Esophagus squamous epithelium (tissue), 4 donors: ENCODE data around the gene PPP2R5C.

Experiments
- CTCF ChIP-seq, 6 experiments: fragments of 450-650 bp in 4 of 6; fragments of 200-600 bp in 2 of 6; sonication (generic) in 2 of 6; IDR thresholded peaks; one replicate each; pipeline ENCODE4 v1.5.1; 2016 to 2019; ENCODE audit warnings: antibody characterized with exemption in 6 of 6, mild to moderate bottlenecking in 4 of 6, moderate library complexity in 4 of 6
- POLR2A ChIP-seq, 4 donors: fragments of 450-650 bp; IDR thresholded peaks; one replicate each; pipeline ENCODE4 v1.6.1; 2017; ENCODE audit warnings: antibody characterized with exemption in 4 of 4, mild to moderate bottlenecking in 4 of 4, moderate library complexity in 3 of 4

GRCh38 chr14:101873076-101873825 is 111.7 kb downstream of the PPP2R5C start:
- TF ChIP-seq CTCF (IDR thresholded peaks at IDR 0.05) (no peak), POLR2A (IDR thresholded peaks at IDR 0.05) (no peak)
